ENCODE data around the gene RAI1.
"Not testable (repeated sequence)": the region's sequence is repeated elsewhere in the genome, so short reads cannot be mapped to it uniquely, and the experiment has no call there.

RAI1 gene

GRCh38 chr17:17638467-17638866, 42.8 kb upstream of the RAI1 start:
- TF ChIP-seq CTCF (IDR thresholded peaks at IDR 0.05; ENCODE audit: low read depth, low read length, missing control alignments): no peak
- Histone ChIP-seq H3K27me3 (replicated peaks) (no peaks in the 10 kb centered on the region), H3K27ac (no peak overlapping the region), H3K4me3 (ENCODE audit: low read depth, low read length) (no peak overlapping the region), H3K36me3 (replicated peaks) (no peaks in the 10 kb centered on the region)
- in situ Hi-C loops (cut with HindIII; ENCODE audit: low pct_ligation_motif_present, low sequenced_read_pairs): no loop called here
- DNase-seq: no peak

DNA sequence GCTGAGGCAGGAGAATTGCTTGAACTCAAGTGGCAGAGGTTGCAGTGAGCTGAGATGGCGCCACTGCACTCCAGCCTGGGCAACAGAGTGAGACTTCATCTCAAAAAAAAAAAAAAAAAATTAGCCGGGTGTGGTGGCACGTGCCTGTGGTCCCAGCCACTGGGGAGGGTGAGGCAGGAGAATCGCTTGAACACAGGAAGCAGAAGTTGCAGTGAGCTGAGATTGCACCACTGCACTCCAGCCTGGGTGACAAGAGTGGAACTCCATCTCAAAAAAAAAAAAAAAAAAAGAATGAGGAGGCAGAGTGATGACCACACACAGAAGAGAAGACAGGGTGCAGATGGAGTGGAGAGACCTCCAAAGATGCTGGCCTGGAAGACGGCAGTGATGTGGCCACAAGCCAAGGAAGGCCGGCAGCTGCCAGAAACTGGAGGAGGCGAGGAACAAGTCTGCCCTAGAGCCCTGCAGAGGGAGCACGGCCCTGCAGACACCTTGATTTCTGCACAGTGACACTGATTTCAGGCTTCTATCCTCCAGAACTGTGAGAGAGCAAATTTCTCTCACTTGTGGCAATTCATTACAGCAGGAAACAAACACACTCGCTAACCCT, 41.5 kb upstream of the RAI1 start:
- H3K27ac ChIP-seq; H3K4me3 ChIP-seq (ENCODE audit: low read depth, low read length); in situ Hi-C loops (cut with HindIII; ENCODE audit: low pct_ligation_motif_present, low sequenced_read_pairs); H3K36me3 ChIP-seq (replicated peaks); H3K27me3 ChIP-seq (replicated peaks); DNase-seq: not testable (repeated sequence)

- Histone ChIP-seq H3K36me3 (replicated peaks) (no peaks in the 10 kb centered on the region), H3K4me3 (ENCODE audit: low read depth, low read length) (no peak overlapping the region), H3K27ac (no peak overlapping the region), H3K27me3 (replicated peaks) (no peaks in the 10 kb centered on the region)
- peak; percentile 55 for DNase-seq
- in situ Hi-C loops (cut with HindIII; ENCODE audit: low pct_ligation_motif_present, low sequenced_read_pairs): no loop called here
- peak; percentile 91 for TF ChIP-seq CTCF (IDR thresholded peaks at IDR 0.05; ENCODE audit: low read depth, low read length, missing control alignments)
Observed at GRCh38 chr17:17641621-17642409, 39.4 kb upstream of the RAI1 start.

- DNase-seq; H3K36me3 ChIP-seq (replicated peaks); H3K4me3 ChIP-seq (ENCODE audit: low read depth, low read length); H3K27ac ChIP-seq; H3K27me3 ChIP-seq (replicated peaks); in situ Hi-C loops (cut with HindIII; ENCODE audit: low pct_ligation_motif_present, low sequenced_read_pairs): not testable (repeated sequence)
Observed at GRCh38 chr17:17645148-17645547, 36.1 kb upstream of the RAI1 start.

GRCh38 chr17:17645961-17646360, 35.3 kb upstream of the RAI1 start:
- Histone ChIP-seq H3K27me3 (replicated peaks) (no peaks in the 10 kb centered on the region), H3K4me3 (ENCODE audit: low read depth, low read length) (no peak overlapping the region), H3K27ac (no peak overlapping the region), H3K36me3 (replicated peaks) (no peaks in the 10 kb centered on the region)
- no peak for TF ChIP-seq CTCF (IDR thresholded peaks at IDR 0.05; ENCODE audit: low read depth, low read length, missing control alignments)
- in situ Hi-C loops (cut with HindIII; ENCODE audit: low pct_ligation_motif_present, low sequenced_read_pairs): no loop called here
- no peak for DNase-seq

DNA sequence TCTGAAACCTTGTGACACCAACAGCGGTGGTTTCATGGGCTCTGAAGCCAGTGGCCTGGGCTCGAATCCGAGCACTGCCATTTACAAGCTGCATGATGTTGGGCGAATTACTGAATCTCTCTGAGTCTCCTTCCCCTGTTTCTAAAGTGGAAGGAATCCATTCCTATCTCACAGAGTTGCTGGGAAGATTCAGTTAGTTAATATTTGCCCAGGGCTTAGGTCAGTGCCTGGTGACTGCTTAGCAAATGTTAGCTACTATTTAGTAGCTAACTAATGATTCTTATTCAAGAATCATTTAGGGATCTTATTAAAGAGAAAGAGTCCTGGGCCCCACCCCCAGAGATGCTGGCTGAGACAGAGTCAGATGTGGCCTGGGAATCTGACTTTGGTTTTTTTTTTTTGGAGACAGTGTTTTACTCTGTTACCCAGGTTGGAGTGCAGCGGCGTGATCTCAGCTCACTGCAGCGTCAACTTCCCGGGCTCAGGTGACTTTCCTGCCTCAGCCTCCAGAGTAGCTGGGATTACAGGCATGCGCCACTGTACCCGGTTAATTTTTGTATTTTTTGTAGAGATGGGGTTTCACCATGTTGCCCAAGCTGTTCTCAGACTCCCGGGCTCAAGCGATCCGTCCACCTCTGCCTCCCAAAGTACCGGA, 33.6 kb upstream of the RAI1 start:
- in situ Hi-C loops (cut with HindIII; ENCODE audit: low pct_ligation_motif_present, low sequenced_read_pairs): no loop called here
- Histone ChIP-seq H3K27ac (no peak overlapping the region), H3K27me3 (replicated peaks) (no peaks in the 10 kb centered on the region), H3K36me3 (replicated peaks) (no peaks in the 10 kb centered on the region), H3K4me3 (ENCODE audit: low read depth, low read length) (no peak overlapping the region)
- DNase-seq: no peak
- no peak for TF ChIP-seq CTCF (IDR thresholded peaks at IDR 0.05; ENCODE audit: low read depth, low read length, missing control alignments)
